GM12878 (cell line): ENCODE measurements around the gene GAL3ST2. TPM values are rescaled to one million over a fixed set of nuclear protein-coding genes. Genes with fewer than 3 reads are reported as not detected.

Experiments
- ATAC-seq: fragments of 200-7000 bp; cut with Tn5 transposase; 3 replicates; pipeline ENCODE4 v1.9.1; 2020; ENCODE audit warnings: mild to moderate bottlenecking, moderate library complexity
- BruUV-seq: library from RNA; stranded (reverse); fragments of 400-500 nt; replicated peaks from 2 replicates; lab custom pipeline; 2021; lab: Mats Ljungman, UMichigan
- CTCF ChIA-PET: fragments of 300-600 bp; sonication (Branson Sonifier 250); formaldehyde crosslinking; extraction: SDS; loops from one replicate; lab custom pipeline; 2021; ENCODE audit warnings: inconsistent platforms; lab: Yijun Ruan, JAX
- POLR2A ChIA-PET: fragments of 350-600 bp; formaldehyde crosslinking; extraction: SDS; loops from one replicate; lab custom pipeline; 2021; ENCODE audit warnings: inconsistent platforms; lab: Charles Lee
- RAD21 ChIA-PET: fragments of 300-600 bp; sonication (Branson Sonifier 250); formaldehyde crosslinking; loops from one replicate; lab custom pipeline; 2023; ENCODE audit warnings: antibody characterized with exemption; ENCODE audit not compliant: unreplicated experiment; lab: Charles Lee
- SMC1A ChIA-PET: fragments of 300-600 bp; sonication (Branson Sonifier 250); formaldehyde crosslinking; loops from one replicate; lab custom pipeline; 2023; ENCODE audit not compliant: unreplicated experiment, uncharacterized antibody; lab: Charles Lee
- DNase-seq: peaks from one replicate; pipeline ENCODE4 v3.0.0-alpha.2; 2011; ENCODE audit warnings: low read depth, low spot score
- FAIRE-seq: peaks from 3 replicates; lab custom pipeline; 2011; peaks lifted over from hg19 to GRCh38; lab: Jason Lieb, UNC
- H2AFZ ChIP-seq: 2 replicates; pipeline ENCODE4 v1.6.0; 2011; ENCODE audit warnings: low read depth, low read length, control low read depth; ENCODE audit not compliant: control insufficient read depth
- H3K27ac ChIP-seq: 2 replicates; pipeline ENCODE4 v1.5.1; 2011; ENCODE audit warnings: control low read depth; ENCODE audit not compliant: control insufficient read depth, insufficient read depth
- H3K27me3 ChIP-seq, 2 experiments: replicated peaks in 1 of 2; 2 replicates each; pipeline versions ENCODE4 v1.6.0 to v1.6.1; 2011; ENCODE audit warnings: low read length in 1 of 2; ENCODE audit not compliant: control insufficient read depth in 2 of 2, insufficient read depth in 2 of 2
- H3K36me3 ChIP-seq, 2 experiments: 2 replicates each; pipeline ENCODE4 v1.5.1; 2011; ENCODE audit warnings: low read length in 1 of 2; ENCODE audit not compliant: control insufficient read depth in 2 of 2, insufficient read depth in 2 of 2
- H3K4me1 ChIP-seq: 2 replicates; pipeline ENCODE4 v1.6.1; 2011; ENCODE audit warnings: mild to moderate bottlenecking, low read length, moderate library complexity, mixed read lengths; ENCODE audit not compliant: control insufficient read depth, insufficient read depth
- H3K4me2 ChIP-seq: 2 replicates; pipeline ENCODE4 v1.6.0; 2011; ENCODE audit warnings: control low read depth; ENCODE audit not compliant: control insufficient read depth, insufficient read depth
- H3K4me3 ChIP-seq: fragments of 200-600 bp; sonication (generic); 2 replicates; pipeline ENCODE4 v1.5.1; 2016
- H3K79me2 ChIP-seq: 2 replicates; pipeline ENCODE4 v1.6.0; 2011; ENCODE audit warnings: low read length; ENCODE audit not compliant: control insufficient read depth, insufficient read depth
- H3K9ac ChIP-seq: 2 replicates; pipeline ENCODE4 v1.8.0; 2011; ENCODE audit warnings: low read length, control low read depth, mixed read lengths; ENCODE audit not compliant: control insufficient read depth, insufficient read depth
- H3K9me3 ChIP-seq: replicated peaks from 3 replicates; pipeline ENCODE4 v1.5.1; 2011; ENCODE audit warnings: mild to moderate bottlenecking, low read length; ENCODE audit not compliant: control insufficient read depth, insufficient read depth
- H4K20me1 ChIP-seq: 2 replicates; pipeline ENCODE4 v1.6.0; 2011; ENCODE audit not compliant: control insufficient read depth, insufficient read depth
- CHD1 ChIP-seq: IDR thresholded peaks from 2 replicates; pipeline ENCODE4 v1.6.1; 2012; ENCODE audit warnings: low read depth, low read length, improper control_type of control experiment
- EZH2 ChIP-seq: IDR thresholded peaks from 2 replicates; pipeline ENCODE4 v1.6.1; 2012; ENCODE audit warnings: low read depth, mild to moderate bottlenecking, control low read depth, inconsistent platforms, low read length, borderline replicate concordance; ENCODE audit not compliant: control insufficient read depth
- HCFC1 ChIP-seq: fragments of 150-350 bp; IDR thresholded peaks from 2 replicates; pipeline ENCODE4 v1.6.1; 2014; ENCODE audit warnings: low read length
- KDM1A ChIP-seq: fragments of 200-600 bp; sonication (generic); IDR thresholded peaks from 2 replicates; pipeline ENCODE4 v1.6.1; 2016; ENCODE audit warnings: borderline replicate concordance
- MTA2 ChIP-seq: fragments of 450-650 bp; IDR thresholded peaks from 2 replicates; pipeline ENCODE4 v1.6.1; 2016; ENCODE audit warnings: low read depth, mild to moderate bottlenecking, moderate library complexity
- MYB ChIP-seq: fragments of 150-350 bp; IDR thresholded peaks from 2 replicates; pipeline ENCODE4 v1.6.1; 2014; ENCODE audit warnings: mild to moderate bottlenecking, low read depth, low read length, borderline replicate concordance
- NR2F1 ChIP-seq: fragments of 450-650 bp; conservative IDR thresholded peaks from 2 replicates; pipeline ENCODE4 v1.6.1; 2017; ENCODE audit warnings: mild to moderate bottlenecking
- RFX5 ChIP-seq: IDR thresholded peaks from 2 replicates; pipeline ENCODE4 v1.6.1; 2011; ENCODE audit warnings: low read depth, low read length, improper control_type of control experiment
- ZNF24 ChIP-seq: fragments of 450-650 bp; IDR thresholded peaks from 2 replicates; pipeline ENCODE4 v1.6.1; 2017; ENCODE audit warnings: antibody characterized with exemption, mild to moderate bottlenecking
- ZNF622 ChIP-seq: fragments of 450-650 bp; IDR thresholded peaks from 2 replicates; pipeline ENCODE4 v1.6.1; 2017; ENCODE audit warnings: mild to moderate bottlenecking, inconsistent platforms
- WGBS: methylation state at CpG from one replicate; pipeline ENCODE4 v1.1.6; 2016; ENCODE audit warnings: low lambda C conversion rate; ENCODE audit not compliant: insufficient replicate concordance, insufficient coverage; ENCODE audit errors: missing lambda C conversion rate; 5-methylcytosine and 5-hydroxymethylcytosine counted together
- in situ Hi-C: fragments of 300-500 bp; cut with MboI; formaldehyde crosslinking; loops from 9 replicates; pipeline ENCODE4 v1.14.3; 2018; ENCODE audit warnings: mixed read lengths
- intact Hi-C: fragments of 100-400 bp; cut with micrococcal nuclease; formaldehyde crosslinking; loops from one replicate; pipeline ENCODE4 v1.14.2; 2022; ENCODE audit not compliant: unreplicated experiment
- polyA plus RNA-seq, 11 experiments: library from polyadenylated mRNA; depleted of rRNA in 4 of 11; unstranded in 6 of 11; stranded (reverse) in 5 of 11; fragments of >200 nt; fragmentation: Nextera tagmentation in 4 of 11; fragmentation: Illumina TruSeq in 1 of 11; extraction: Ambion mirVana in 4 of 11; extraction: Trizol in 1 of 11; gene quantifications; 1 replicate in 1 of 11; 2 replicates in 10 of 11; pipeline versions ENCODE4 v1.2.1 to v1.2.3, GENCODE V29; 2011 to 2016; ENCODE audit warnings: inconsistent platforms in 2 of 11, missing spikeins in 2 of 11, low read depth in 1 of 11
- total RNA-seq, 4 experiments: library from RNA; depleted of rRNA in 3 of 4; stranded (reverse); fragments of >200 nt in 3 of 4; fragmentation: Illumina TruSeq in 1 of 4; extraction: Trizol in 1 of 4; gene quantifications; 2 replicates each; pipeline versions ENCODE4 v1.2.1 to v1.2.3, GENCODE V29; 2013 to 2021
- TF ChIP-seq, protein P1 (sequence below): IDR thresholded peaks from 2 replicates; pipeline ENCODE4 v1.6.1; 2012; ENCODE audit warnings: low read length, inconsistent platforms
- TF ChIP-seq, protein P2 (sequence below): fragments of 450-650 bp; formaldehyde crosslinking; IDR thresholded peaks from 2 replicates; pipeline ENCODE4 v1.5.0; 2022; ENCODE audit warnings: mild to moderate bottlenecking, missing genetic modification characterization

Gene GAL3ST2
- total and polyA plus RNA-seq, 10 of the 15 experiments (the other 5 are each of a cell fraction or from before 2014, with no cell fraction given) = 0.09 to 0.36 (median 0.11) TPM; not detected in 7

DNA sequence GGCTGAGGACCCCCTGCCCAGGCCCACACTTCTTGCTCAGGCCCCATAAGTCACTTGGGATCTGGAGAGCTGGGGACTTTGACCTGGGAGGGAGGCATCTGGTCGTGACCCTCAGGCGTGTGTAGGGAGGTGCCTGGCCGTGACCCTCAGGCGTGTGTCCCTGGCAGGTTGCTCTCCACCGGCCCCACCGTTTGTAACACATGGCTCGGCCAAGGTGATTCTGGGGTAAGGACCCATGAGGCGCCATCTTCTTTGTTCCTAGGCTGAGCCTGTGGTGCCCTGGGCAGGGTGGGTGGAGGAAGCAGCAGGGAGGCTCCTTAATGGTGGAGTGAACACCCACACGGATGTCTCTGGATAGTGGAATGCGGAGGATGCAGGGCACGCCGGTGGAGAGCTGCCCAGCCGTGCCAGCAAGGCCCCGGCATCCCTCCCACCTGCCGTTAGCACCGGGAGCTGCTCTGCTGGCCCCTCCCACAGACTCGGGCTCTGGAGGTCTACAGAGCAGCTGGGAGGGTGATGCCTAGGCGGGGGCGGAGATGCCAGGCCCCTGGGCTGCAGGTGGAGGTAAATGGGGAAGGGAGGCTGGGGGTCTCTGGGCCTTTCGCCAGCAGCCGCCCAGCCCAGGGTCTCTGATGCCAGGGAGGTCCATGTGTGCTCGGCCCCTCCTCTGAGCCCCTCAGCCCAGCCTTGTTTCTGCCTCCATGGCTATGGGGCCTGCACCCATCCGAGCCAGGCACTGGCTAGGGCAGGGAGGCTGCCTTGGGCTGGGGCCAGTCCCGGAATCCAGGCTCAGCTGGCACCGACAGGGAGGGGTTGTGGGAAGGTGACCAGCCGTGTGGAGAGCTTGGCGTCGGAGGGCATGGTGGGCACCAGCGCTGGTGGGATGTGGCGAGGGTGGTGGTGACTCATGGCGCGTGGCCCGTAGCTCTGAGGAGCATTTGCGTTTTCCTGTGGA is 1.1 kb upstream of the GAL3ST2 start:
- POLR2A ChIA-PET = no interaction called here
- no TSS peak for BruUV-seq
- in situ Hi-C loops (no loop called here), intact Hi-C loops (no loop called here)
- no peaks in the 10 kb centered on the region for H3K79me2 ChIP-seq
- H3K27me3 ChIP-seq = no peaks in the 10 kb centered on the region
- ATAC-seq (no peak), FAIRE-seq (no peak), DNase-seq (no peak)
- H3K9ac ChIP-seq = no peak overlapping the region
- peaks cover 15% of the 10 kb centered on the region for H3K4me1 ChIP-seq
- SMC1A ChIA-PET = interaction anchor here (1.0 kb wide), 1 partner anchor 38 kb away, joined by 3 read pairs; no protein-coding TSS in a partner anchor
- RAD21 ChIA-PET = no interaction called here
- no peaks in the 10 kb centered on the region for H4K20me1 ChIP-seq
- TF ChIP-seq, protein P1, sequence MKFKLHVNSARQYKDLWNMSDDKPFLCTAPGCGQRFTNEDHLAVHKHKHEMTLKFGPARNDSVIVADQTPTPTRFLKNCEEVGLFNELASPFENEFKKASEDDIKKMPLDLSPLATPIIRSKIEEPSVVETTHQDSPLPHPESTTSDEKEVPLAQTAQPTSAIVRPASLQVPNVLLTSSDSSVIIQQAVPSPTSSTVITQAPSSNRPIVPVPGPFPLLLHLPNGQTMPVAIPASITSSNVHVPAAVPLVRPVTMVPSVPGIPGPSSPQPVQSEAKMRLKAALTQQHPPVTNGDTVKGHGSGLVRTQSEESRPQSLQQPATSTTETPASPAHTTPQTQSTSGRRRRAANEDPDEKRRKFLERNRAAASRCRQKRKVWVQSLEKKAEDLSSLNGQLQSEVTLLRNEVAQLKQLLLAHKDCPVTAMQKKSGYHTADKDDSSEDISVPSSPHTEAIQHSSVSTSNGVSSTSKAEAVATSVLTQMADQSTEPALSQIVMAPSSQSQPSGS = no peak
- TF ChIP-seq MTA2 = no peak
- WGBS = 71% methylated on average over 34 of the region's 34 CpGs
- CTCF ChIA-PET = no interaction called here
- no peak overlapping the region for H3K27ac ChIP-seq
- no peak overlapping the region for H2AFZ ChIP-seq
- no peaks in the 10 kb centered on the region for H3K36me3 ChIP-seq
- no peak overlapping the region for H3K4me2 ChIP-seq
- no peaks in the 10 kb centered on the region for H3K9me3 ChIP-seq
- no peak overlapping the region for H3K4me3 ChIP-seq

DNA sequence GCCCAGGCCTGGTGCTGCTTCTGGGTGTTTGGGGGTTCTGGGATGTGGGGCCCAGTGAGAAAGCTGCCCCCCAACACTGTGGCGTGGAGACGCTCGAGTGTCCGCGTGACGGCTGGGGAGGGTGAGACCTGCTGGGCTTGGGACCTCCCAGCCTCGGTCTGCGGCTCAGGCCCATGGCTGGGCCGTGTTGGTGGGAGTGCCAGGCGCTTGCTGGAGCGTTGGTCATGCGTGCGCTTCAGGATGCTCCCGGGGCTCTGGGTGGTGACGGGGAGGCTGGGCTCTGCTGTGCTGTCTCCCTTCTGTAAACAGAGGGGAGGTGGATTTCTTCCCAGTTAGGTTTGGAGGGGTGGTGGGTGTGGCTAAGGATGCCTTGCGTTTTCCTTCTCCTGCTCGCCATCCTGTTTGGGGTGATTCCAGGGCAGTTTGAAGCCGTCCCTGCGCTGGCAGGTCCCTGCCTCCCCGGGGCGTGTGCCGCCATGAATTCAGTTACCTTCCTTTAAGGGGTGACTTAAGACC is 606 bp downstream of the GAL3ST2 start:
- CTCF ChIA-PET = interaction anchor here (1.7 kb wide), 1 partner anchor 13 kb away, joined by 5 read pairs; no protein-coding TSS in a partner anchor
- Histone ChIP-seq H3K4me2 (no peak overlapping the region), H4K20me1 (no peaks in the 10 kb centered on the region), H3K27ac (no peak overlapping the region), H3K27me3 (no peaks in the 10 kb centered on the region), H3K4me3 (no peak overlapping the region), H3K36me3 (no peaks in the 10 kb centered on the region), H3K4me1 (peaks cover 5% of the 10 kb centered on the region), H3K9ac (no peak overlapping the region), H3K79me2 (no peaks in the 10 kb centered on the region), H2AFZ (no peak overlapping the region), H3K9me3 (no peaks in the 10 kb centered on the region)
- FAIRE-seq (no peak), DNase-seq (no peak), ATAC-seq (no peak)
- intact Hi-C loops (no loop called here), in situ Hi-C loops (no loop called here)
- SMC1A ChIA-PET = no interaction called here
- RAD21 ChIA-PET = no interaction called here
- POLR2A ChIA-PET = no interaction called here
- 79% methylated on average over 22 of the region's 22 CpGs for WGBS
- BruUV-seq = no TSS peak
- TF ChIP-seq, protein P2, sequence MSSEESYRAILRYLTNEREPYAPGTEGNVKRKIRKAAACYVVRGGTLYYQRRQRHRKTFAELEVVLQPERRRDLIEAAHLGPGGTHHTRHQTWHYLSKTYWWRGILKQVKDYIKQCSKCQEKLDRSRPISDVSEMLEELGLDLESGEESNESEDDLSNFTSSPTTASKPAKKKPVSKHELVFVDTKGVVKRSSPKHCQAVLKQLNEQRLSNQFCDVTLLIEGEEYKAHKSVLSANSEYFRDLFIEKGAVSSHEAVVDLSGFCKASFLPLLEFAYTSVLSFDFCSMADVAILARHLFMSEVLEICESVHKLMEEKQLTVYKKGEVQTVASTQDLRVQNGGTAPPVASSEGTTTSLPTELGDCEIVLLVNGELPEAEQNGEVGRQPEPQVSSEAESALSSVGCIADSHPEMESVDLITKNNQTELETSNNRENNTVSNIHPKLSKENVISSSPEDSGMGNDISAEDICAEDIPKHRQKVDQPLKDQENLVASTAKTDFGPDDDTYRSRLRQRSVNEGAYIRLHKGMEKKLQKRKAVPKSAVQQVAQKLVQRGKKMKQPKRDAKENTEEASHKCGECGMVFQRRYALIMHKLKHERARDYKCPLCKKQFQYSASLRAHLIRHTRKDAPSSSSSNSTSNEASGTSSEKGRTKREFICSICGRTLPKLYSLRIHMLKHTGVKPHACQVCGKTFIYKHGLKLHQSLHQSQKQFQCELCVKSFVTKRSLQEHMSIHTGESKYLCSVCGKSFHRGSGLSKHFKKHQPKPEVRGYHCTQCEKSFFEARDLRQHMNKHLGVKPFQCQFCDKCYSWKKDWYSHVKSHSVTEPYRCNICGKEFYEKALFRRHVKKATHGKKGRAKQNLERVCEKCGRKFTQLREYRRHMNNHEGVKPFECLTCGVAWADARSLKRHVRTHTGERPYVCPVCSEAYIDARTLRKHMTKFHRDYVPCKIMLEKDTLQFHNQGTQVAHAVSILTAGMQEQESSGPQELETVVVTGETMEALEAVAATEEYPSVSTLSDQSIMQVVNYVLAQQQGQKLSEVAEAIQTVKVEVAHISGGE (CRISPR knock-in tag) = no peak
- TF ChIP-seq EZH2 = no peak
- TF ChIP-seq ZNF622 = no peak
- TF ChIP-seq NR2F1 = no peak
- TF ChIP-seq ZNF24 = no peak
- TF ChIP-seq CHD1 = no peak
- no peak for TF ChIP-seq MYB
- TF ChIP-seq KDM1A = no peak
- no peak for TF ChIP-seq HCFC1
- TF ChIP-seq RFX5 = no peak
